GM21825 (cell line): Measurements from ENCODE around the gene FBLN2.

Experiments
- ATAC-seq: cut with Tn5 transposase; IDR thresholded peaks from one replicate; pipeline ENCODE4 v1.9.1; 2021; ENCODE audit warnings: mild to moderate bottlenecking, moderate library complexity; ENCODE audit not compliant: unreplicated experiment

Gene FBLN2

GRCh38 chr3:13564751-13565560 lies 16.0 kb downstream of the FBLN2 start:
- no peak for ATAC-seq

GRCh38 chr3:13565581-13566452 lies 16.9 kb downstream of the FBLN2 start:
- no peak for ATAC-seq

DNA sequence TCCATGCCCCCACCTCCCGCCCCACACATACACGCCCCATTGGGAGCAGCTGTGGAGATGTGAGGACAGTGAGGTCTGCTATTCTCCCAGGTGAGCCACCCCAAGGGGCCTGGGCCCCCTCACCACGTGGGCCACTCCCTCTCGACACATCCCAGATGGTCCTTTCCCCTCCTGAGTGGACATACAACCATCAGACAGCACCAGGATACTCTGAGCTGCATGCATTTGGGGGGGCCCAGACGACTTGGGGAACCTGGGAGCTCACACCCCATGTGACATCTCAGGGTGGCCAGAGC lies 17.5 kb downstream of the FBLN2 start:
- no peak for ATAC-seq

GRCh38 chr3:13566769-13567310 lies 17.9 kb downstream of the FBLN2 start:
- no peak for ATAC-seq

DNA sequence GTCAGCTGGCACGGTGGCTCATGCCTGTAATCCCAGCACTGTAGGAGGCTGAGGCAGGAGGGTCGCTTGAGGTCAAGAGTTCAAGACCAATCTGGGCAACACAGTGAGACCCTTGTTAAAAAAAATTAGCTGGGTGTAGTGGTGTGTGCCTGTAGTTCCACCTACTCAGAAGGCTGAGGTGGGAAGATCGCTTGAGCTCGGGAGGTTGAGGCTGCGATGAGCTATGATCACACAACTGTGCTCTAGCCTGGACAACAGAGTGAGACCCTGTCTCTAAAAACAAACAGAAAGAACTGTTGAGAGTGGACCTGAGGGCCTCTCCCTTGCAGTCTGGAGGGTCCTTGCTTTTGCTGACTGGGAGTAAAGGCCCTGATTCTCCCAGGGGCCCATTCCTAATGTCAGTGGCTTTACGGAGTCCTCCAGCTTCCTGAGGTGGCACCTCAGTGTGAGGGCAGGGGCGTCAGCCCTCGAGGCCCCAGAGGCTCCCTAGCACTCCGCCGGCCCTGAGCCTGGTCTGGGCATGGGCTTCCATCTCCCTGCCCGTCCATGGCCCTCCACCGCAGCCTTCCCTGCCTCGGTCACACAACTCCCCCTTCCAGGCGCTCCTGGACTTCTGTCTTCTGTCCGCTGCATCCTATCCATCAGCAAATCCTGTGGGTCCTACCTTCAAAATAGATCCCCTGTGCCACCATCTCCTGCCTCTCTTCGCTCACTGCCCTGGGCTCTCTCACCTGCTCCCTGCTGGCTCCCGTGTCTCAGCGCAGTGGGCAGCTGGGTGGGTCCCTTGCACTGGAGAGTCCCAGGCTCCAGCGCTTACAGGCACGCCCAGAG lies 19.0 kb downstream of the FBLN2 start:
- ATAC-seq = no peak

GRCh38 chr3:13568515-13569028 lies 19.6 kb downstream of the FBLN2 start:
- no peak for ATAC-seq

- no peak for ATAC-seq
Measured at GRCh38 chr3:13569201-13569600, 20.3 kb downstream of the FBLN2 start.

- ATAC-seq = no peak
Measured at GRCh38 chr3:13569641-13570390, 20.9 kb downstream of the FBLN2 start.

DNA sequence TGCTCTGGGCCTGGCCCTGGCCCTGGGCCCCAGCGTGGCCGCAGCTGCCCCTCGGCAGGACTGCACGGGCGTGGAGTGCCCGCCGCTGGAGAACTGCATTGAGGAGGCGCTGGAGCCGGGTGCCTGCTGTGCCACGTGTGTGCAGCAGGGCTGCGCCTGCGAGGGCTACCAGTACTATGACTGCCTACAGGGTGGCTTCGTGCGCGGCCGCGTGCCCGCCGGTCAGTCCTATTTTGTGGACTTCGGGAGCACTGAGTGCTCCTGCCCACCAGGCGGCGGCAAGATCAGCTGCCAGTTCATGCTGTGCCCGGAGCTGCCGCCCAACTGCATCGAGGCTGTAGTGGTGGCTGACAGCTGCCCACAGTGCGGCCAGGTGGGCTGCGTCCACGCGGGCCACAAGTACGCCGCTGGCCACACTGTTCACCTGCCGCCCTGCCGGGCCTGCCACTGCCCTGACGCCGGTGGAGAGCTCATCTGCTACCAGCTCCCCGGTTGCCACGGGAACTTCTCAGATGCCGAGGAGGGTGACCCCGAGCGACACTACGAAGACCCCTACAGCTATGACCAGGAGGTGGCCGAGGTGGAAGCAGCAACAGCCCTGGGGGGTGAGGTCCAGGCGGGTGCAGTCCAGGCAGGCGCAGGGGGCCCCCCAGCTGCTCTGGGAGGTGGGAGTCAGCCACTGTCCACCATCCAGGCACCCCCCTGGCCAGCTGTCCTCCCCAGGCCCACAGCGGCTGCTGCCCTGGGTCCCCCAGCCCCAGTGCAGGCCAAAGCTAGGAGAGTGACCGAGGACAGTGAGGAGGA lies 21.7 kb downstream of the FBLN2 start:
- no peak for ATAC-seq

- ATAC-seq = no peak
Measured at GRCh38 chr3:13571264-13571663, 22.3 kb downstream of the FBLN2 start.

DNA sequence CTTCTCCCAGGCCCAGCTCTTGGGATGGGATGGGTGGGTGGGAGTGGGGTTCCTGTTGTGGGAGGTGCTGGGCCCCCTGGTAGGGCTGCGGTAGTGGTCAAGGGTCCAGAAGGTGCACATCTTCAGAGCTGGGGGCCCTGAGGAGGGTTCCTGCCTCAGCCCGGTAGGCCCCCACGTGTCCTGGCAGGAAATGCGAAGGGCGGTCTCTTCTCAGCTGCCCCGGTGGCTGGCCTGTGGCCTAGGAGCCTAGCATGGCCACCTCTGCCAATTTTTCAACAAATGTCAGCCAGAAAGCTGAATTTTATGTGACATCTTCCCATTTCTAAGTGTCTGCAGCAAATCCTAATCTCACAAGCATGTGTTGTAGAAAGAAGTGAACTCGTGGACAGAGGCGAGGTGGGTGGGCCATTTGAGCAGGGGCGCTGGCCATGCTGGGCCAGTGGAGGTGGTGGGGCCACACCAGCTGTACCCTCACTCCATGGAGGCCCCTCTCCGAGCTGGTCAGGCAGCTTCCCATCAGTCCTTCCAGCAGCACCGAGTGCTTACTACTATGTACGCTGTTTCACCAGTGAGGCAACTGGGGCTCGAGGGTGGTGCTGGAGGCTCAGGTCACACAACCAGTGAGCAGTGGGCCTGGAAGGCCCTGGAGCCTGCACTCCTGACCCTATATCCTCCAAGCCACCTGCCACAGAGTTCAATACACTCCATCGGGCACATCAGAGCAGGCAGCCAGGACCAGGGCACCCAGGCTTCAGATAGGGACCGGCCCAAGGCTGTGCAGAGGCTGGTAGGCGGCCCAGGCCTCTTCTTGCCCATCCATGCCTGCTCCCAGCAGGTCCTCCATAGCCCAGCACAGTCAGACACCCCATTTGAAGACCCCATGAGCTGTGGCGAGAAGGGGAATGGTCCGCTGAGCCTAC lies 23.2 kb downstream of the FBLN2 start:
- ATAC-seq = no peak

DNA sequence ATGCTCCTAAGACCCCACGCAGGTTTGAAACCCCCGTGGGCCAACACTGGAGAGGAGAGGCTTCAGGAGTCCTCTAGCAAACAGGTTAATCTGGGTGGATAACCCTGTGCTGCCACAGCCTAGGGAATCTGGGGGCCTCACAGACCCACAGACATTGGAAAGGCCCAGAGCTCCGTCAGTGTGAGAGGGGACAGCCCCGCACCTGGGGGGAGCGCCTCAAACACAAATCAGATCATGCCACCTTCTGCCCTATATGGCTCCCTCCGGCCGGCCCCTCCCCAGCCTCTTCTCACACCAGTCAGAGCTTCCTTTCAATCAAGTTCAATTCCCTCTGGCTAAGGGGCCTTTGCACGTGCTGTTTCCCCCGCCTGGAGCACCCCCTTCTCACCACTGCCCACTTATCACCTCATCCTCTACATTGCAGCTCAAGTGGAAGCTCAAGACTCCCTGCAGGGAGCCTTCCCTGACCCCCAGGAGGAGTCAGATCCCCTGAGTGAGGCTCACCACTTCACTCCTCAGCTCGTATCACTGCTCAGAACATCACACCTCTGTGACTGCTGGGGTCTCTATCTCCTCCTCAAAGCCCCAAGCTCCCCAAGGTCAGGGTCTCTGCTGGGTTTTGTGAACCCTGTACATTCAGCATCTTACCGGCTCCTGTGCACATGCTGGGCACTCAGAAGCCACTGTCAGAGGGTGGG lies 24.1 kb downstream of the FBLN2 start:
- ATAC-seq = no peak

DNA sequence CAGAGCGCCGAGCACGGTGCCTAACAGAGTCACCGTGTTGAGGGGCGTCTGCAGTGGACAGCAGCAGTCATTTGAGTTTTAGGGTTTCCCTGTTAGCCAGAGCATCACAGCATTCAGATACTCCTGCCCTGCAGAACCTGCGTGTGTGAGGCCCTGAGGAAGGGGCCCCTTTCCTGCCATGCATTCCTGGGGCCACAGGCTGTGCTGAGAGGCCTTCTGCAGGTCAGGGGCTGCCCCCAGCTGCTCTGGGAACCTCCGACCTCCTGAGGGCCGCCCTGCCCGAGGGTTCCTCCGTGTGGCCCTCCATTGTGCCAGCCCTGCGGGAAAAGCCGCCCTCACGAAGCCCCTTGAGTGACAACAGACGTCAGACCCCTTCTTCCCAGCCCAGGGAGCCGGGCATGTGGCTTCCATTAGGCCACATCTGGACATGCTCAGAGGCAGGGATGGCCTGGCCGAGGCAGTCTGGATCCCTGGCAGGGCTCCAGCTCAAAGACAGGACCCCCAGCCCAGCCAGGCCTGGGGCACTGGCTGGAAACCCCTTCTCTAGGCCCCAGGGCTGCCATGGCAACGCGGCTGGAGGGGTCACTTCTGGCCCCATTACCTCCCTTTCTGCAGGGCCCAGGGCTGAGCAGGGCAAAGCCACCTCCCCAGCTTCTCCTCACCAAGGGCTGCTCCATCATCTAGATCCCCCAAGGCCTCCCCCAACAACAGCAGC lies 25.3 kb downstream of the FBLN2 start:
- ATAC-seq = no peak

DNA sequence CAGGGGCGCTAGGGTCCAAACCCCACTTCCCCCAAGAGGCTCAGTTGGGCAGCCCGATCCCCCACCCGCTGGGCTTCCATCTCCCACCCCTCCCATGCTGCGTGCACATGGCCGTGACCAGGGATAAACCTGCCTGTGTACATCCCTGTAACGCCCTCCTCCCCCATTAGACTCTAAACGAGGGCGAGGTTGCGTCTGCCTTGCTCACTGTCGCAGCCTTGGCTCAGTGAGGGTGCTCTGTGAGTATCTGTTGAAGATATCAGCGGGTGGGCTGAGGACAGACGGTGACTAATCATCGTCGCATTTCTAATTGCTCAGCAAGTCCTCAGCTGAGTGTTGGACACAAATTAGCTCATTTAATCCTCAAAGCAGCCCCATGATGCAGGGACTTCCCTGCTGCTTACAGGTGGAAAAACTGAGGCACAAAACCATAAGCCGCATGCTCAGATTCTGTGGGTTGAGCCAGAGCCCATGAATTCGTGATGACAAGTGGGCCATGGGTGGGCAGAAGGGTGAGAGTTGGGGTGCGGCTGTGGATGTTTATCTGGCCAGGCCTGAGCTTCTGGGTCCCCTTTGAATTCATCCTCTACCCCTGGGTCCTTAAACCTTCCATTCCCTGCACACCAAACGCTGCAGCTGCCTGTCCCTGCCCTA lies 26.0 kb downstream of the FBLN2 start:
- ATAC-seq = no peak

DNA sequence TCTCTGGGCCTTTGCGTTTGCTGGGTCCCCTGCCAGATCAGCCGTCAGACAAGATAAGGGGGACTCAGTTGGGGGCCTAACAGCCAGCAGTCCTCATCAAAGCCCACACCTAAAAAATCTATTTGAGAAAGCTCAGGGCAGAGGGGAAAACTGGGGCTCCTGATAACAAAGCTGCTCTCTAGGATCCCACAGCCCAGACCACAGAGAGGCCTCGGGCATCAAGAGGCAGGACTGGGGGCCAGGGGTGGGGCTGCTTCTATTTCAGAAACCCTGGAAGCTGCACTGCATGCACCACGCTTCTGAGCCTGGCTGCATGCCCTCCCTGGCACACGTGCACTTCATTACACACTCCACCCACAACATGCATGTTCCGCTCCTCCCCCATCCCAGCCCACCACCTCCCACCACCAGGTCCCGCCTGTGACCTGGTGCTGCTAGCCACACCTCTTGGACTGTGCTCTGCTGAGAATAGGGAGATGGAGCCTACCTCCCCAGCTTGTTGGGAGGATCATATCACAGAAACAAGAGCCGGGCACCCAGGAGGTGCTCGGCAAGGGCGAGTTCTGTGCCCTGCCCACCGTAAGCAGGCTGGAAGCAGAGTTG lies 26.6 kb downstream of the FBLN2 start:
- no peak for ATAC-seq
